Stimulated activated CD8-positive, alpha-beta memory T cell treated with anti-CD3 and anti-CD28 coated beads, Interleukin-2, amount 100 ng/mL, for 48 hours (primary cell): ENCODE data around the gene SPI1.
A peak's percentile ranks its signal among the peaks of the same experiment; 100 is the strongest.

Experiments used
- DNase-seq, 2 donors: peaks; one replicate each; pipeline ENCODE4 v3.0.0-alpha.2; 2020; ENCODE audit warnings: low read depth in 2 of 2

Gene SPI1

GRCh38 chr11:47388697-47389576 lies 10.6 kb upstream of the SPI1 start:
- DNase-seq: no peak

- no peak for DNase-seq
Observed at GRCh38 chr11:47387944-47388696, 9.8 kb upstream of the SPI1 start.

- no peak for DNase-seq
Observed at GRCh38 chr11:47384498-47384897, 6.2 kb upstream of the SPI1 start.

GRCh38 chr11:47383071-47383470 lies 4.7 kb upstream of the SPI1 start:
- DNase-seq: no peak

- no peak for DNase-seq
Observed at GRCh38 chr11:47380078-47380477, 1.7 kb upstream of the SPI1 start.

- no peak for DNase-seq
Observed at GRCh38 chr11:47379317-47379716, 970 bp upstream of the SPI1 start.

GRCh38 chr11:47378836-47379170 lies 456 bp upstream of the SPI1 start:
- DNase-seq: no peak

GRCh38 chr11:47377571-47378009 lies 757 bp downstream of the SPI1 start:
- DNase-seq: no peak

GRCh38 chr11:47376525-47377371 lies 1.6 kb downstream of the SPI1 start:
- DNase-seq: no peak

- DNase-seq: no peak
Observed at GRCh38 chr11:47376107-47376524, 2.2 kb downstream of the SPI1 start.

GRCh38 chr11:47375546-47376085 lies 2.7 kb downstream of the SPI1 start:
- DNase-seq: no peak

- no peak for DNase-seq
Observed at GRCh38 chr11:47375020-47375419, 3.3 kb downstream of the SPI1 start.

GRCh38 chr11:47374720-47375019 lies 3.7 kb downstream of the SPI1 start:
- DNase-seq: no peak

- peak; percentile 78 to 81 for DNase-seq
Observed at GRCh38 chr11:47373876-47374719, 4.2 kb downstream of the SPI1 start.

GRCh38 chr11:47372422-47372821 lies 5.9 kb downstream of the SPI1 start:
- DNase-seq: no peak

GRCh38 chr11:47369676-47370075 lies 8.7 kb downstream of the SPI1 start:
- DNase-seq: no peak

GRCh38 chr11:47366020-47366490 lies 12.3 kb downstream of the SPI1 start:
- no peak for DNase-seq

- no peak for DNase-seq
Observed at GRCh38 chr11:47361419-47361818, 16.9 kb downstream of the SPI1 start.

GRCh38 chr11:47360341-47360740 lies 18.0 kb downstream of the SPI1 start:
- no peak for DNase-seq

- no peak for DNase-seq
Observed at GRCh38 chr11:47359586-47359985, 18.8 kb downstream of the SPI1 start.

GRCh38 chr11:47359162-47359561 lies 19.2 kb downstream of the SPI1 start:
- DNase-seq: no peak
